ENCODE results near the gene YPEL5. TPM values are rescaled to one million over a fixed set of nuclear protein-coding genes. Genes with fewer than 3 reads are reported as not detected.

The YPEL5 gene
- total and polyA plus RNA-seq, 10 of the 15 experiments (the other 5 are each of a cell fraction or from before 2014, with no cell fraction given): 18.8 to 47.3 (median 21.7) TPM

- TF ChIP-seq FOXM1 (IDR thresholded peaks at IDR 0.05; ENCODE audit: low read depth, low read length) (0 out of 2 replicates have a peak, but pooled peaks have one; percentile 15), LARP7 (IDR thresholded peaks at IDR 0.05) (no peak), PAX8 (IDR thresholded peaks at IDR 0.05) (no peak), BCL3 (IDR thresholded peaks at IDR 0.05; ENCODE audit: borderline replicate concordance, insufficient read depth, low read depth, low read length, poor library complexity, severe bottlenecking) (no peak), EP300 (IDR thresholded peaks at IDR 0.05; ENCODE audit: borderline replicate concordance in 1 of 2, control insufficient read depth in 1 of 2, low read depth in 2 of 2, low read length in 2 of 2) (no peak), KLF5 (IDR thresholded peaks at IDR 0.05; ENCODE audit: partially characterized antibody) (no peak), CBFB (IDR thresholded peaks at IDR 0.05; ENCODE audit: low read depth) (no peak), STAT1 (conservative IDR thresholded peaks at IDR 0.05) (no peak), TBL1XR1 (IDR thresholded peaks at IDR 0.05; ENCODE audit: low read depth, low read length) (no peak), SMC3 (IDR thresholded peaks at IDR 0.05; ENCODE audit: borderline replicate concordance, low read length) (peak; percentile 97), EED (IDR thresholded peaks at IDR 0.05; ENCODE audit: low read depth) (peak; percentile 69), EGR1 (IDR thresholded peaks at IDR 0.05; ENCODE audit: borderline replicate concordance in 1 of 2, low read depth in 2 of 2, low read length in 2 of 2) (no peak), ZSCAN29 (IDR thresholded peaks at IDR 0.05) (no peak), PKNOX1 (IDR thresholded peaks at IDR 0.05) (peak; percentile 57; the same call in 1 of the 2 replicates), HDGF (IDR thresholded peaks at IDR 0.05) (no peak), ZNF622 (IDR thresholded peaks at IDR 0.05) (no peak), IKZF1 (conservative IDR thresholded peaks at IDR 0.05) (peak; percentile 77), CBX5 (IDR thresholded peaks at IDR 0.05; ENCODE audit: low read depth) (no peak), GABPA (IDR thresholded peaks at IDR 0.05; ENCODE audit: low read depth) (no peak)
- TF ChIP-seq, protein P1, sequence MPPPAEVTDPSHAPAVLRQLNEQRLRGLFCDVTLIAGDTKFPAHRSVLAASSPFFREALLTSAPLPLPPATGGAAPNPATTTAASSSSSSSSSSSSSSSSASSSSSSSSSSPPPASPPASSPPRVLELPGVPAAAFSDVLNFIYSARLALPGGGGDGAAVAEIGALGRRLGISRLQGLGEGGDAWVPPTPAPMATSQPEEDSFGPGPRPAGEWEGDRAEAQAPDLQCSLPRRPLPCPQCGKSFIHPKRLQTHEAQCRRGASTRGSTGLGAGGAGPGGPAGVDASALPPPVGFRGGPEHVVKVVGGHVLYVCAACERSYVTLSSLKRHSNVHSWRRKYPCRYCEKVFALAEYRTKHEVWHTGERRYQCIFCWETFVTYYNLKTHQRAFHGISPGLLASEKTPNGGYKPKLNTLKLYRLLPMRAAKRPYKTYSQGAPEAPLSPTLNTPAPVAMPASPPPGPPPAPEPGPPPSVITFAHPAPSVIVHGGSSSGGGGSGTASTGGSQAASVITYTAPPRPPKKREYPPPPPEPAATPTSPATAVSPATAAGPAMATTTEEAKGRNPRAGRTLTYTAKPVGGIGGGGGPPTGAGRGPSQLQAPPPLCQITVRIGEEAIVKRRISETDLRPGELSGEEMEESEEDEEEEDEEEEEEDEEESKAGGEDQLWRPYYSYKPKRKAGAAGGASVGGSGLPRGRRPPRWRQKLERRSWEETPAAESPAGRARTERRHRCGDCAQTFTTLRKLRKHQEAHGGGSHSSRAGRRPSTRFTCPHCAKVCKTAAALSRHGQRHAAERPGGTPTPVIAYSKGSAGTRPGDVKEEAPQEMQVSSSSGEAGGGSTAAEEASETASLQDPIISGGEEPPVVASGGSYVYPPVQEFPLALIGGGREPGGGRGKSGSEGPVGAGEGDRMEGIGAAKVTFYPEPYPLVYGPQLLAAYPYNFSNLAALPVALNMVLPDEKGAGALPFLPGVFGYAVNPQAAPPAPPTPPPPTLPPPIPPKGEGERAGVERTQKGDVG (CRISPR knock-in tag; IDR thresholded peaks at IDR 0.05): no peak
- TF ChIP-seq, protein P2, sequence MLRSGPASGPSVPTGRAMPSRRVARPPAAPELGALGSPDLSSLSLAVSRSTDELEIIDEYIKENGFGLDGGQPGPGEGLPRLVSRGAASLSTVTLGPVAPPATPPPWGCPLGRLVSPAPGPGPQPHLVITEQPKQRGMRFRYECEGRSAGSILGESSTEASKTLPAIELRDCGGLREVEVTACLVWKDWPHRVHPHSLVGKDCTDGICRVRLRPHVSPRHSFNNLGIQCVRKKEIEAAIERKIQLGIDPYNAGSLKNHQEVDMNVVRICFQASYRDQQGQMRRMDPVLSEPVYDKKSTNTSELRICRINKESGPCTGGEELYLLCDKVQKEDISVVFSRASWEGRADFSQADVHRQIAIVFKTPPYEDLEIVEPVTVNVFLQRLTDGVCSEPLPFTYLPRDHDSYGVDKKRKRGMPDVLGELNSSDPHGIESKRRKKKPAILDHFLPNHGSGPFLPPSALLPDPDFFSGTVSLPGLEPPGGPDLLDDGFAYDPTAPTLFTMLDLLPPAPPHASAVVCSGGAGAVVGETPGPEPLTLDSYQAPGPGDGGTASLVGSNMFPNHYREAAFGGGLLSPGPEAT (IDR thresholded peaks at IDR 0.05; ENCODE audit: low read depth): no peak
Measured at GRCh38 chr2:30208453-30208852, 61.6 kb downstream of the YPEL5 start (continued).

Data from GM12878 (cell line).